ENCODE data around the gene WWOX.

DNA sequence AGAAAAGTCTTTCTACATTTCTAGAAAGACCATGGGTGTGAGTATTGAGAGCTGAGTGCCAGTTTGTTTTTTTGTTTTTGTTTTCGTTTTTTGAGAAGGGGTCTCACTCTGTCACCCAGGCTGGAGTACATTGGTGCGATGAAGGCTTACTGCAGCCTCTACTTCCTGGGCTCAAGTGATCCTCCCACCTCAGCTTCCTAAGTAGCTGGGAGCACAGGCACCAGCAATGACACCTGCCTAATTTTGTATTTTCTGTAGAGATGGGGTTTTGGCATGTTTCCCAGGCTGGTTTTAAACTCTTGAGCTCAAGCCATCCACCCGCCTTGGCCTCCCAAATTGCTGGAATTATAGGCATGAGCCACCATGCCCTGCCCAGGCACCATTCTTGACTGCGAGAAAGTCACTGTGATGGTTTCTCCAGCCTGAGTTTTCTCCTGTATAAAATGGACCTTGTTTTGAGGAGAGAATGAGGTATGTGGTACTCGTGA, 827.3 kb downstream of the WWOX start:
- TF ChIP-seq, protein P1, sequence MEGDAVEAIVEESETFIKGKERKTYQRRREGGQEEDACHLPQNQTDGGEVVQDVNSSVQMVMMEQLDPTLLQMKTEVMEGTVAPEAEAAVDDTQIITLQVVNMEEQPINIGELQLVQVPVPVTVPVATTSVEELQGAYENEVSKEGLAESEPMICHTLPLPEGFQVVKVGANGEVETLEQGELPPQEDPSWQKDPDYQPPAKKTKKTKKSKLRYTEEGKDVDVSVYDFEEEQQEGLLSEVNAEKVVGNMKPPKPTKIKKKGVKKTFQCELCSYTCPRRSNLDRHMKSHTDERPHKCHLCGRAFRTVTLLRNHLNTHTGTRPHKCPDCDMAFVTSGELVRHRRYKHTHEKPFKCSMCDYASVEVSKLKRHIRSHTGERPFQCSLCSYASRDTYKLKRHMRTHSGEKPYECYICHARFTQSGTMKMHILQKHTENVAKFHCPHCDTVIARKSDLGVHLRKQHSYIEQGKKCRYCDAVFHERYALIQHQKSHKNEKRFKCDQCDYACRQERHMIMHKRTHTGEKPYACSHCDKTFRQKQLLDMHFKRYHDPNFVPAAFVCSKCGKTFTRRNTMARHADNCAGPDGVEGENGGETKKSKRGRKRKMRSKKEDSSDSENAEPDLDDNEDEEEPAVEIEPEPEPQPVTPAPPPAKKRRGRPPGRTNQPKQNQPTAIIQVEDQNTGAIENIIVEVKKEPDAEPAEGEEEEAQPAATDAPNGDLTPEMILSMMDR (IDR thresholded peaks at IDR 0.05) = no peak
- TF ChIP-seq POLR2A (IDR thresholded peaks at IDR 0.05) = no peak

All from thyroid gland (tissue), 4 donors.